Astrocyte (in vitro differentiated cells and primary cell): ENCODE measurements around the gene SLC6A7. TPM values are rescaled to one million over a fixed set of nuclear protein-coding genes. Genes with fewer than 3 reads are reported as not detected.
A peak's percentile ranks its signal among the peaks of the same experiment; 100 is the strongest.

Source experiments
- DNase-seq: peaks from one replicate; pipeline ENCODE4 v3.0.0-alpha.2; 2010; ENCODE audit warnings: low read depth
- FAIRE-seq: peaks from 2 replicates; lab custom pipeline; 2011; peaks lifted over from hg19 to GRCh38; lab: Jason Lieb, UNC
- H2AFZ ChIP-seq: 2 replicates; pipeline ENCODE4 v1.6.0; 2012; ENCODE audit warnings: low read depth, low read length, inconsistent platforms
- H3K27ac ChIP-seq: 2 replicates; pipeline ENCODE4 v1.5.1; 2011; ENCODE audit warnings: low read depth, low read length, inconsistent platforms
- H3K27me3 ChIP-seq: 2 replicates; pipeline ENCODE4 v1.6.0; 2011; ENCODE audit warnings: low read length, inconsistent platforms; ENCODE audit not compliant: insufficient read depth
- H3K36me3 ChIP-seq: 2 replicates; pipeline ENCODE4 v1.5.1; 2011; ENCODE audit warnings: low read length, inconsistent platforms; ENCODE audit not compliant: insufficient read depth
- H3K4me1 ChIP-seq: 2 replicates; pipeline ENCODE4 v1.5.1; 2011; ENCODE audit warnings: low read length, inconsistent platforms; ENCODE audit not compliant: insufficient read depth
- H3K4me2 ChIP-seq: 2 replicates; pipeline ENCODE4 v1.6.0; 2012; ENCODE audit warnings: low read length, inconsistent platforms
- H3K4me3 ChIP-seq: 2 replicates; pipeline ENCODE4 v1.5.1; 2011; ENCODE audit warnings: low read depth, mild to moderate bottlenecking, low read length, inconsistent platforms; ENCODE audit not compliant: insufficient read depth
- H3K79me2 ChIP-seq: 2 replicates; pipeline ENCODE4 v1.6.0; 2012; ENCODE audit warnings: mild to moderate bottlenecking, low read length, inconsistent platforms; ENCODE audit not compliant: insufficient read depth
- H3K9ac ChIP-seq: 2 replicates; pipeline ENCODE4 v1.6.0; 2012; ENCODE audit warnings: mild to moderate bottlenecking, low read length, inconsistent platforms
- H3K9me3 ChIP-seq: 2 replicates; pipeline ENCODE4 v1.5.1; 2012; ENCODE audit warnings: low read depth, mild to moderate bottlenecking, low read length, inconsistent platforms; ENCODE audit not compliant: insufficient read depth
- H4K20me1 ChIP-seq: 2 replicates; pipeline ENCODE4 v1.6.0; 2012; ENCODE audit warnings: low read length, inconsistent platforms; ENCODE audit not compliant: insufficient read depth
- H3K27ac Mint-ChIP-seq: one replicate; pipeline ENCODE4 v1.8.0; 2021; ENCODE audit warnings: mild to moderate bottlenecking, mixed read lengths; ENCODE audit not compliant: unreplicated experiment
- H3K27me3 Mint-ChIP-seq: one replicate; pipeline ENCODE4 v1.8.0; 2021; ENCODE audit warnings: low read depth, mixed read lengths; ENCODE audit not compliant: unreplicated experiment
- H3K36me3 Mint-ChIP-seq: one replicate; pipeline ENCODE4 v1.8.0; 2021; ENCODE audit warnings: low read depth, mixed read lengths; ENCODE audit not compliant: unreplicated experiment
- H3K4me1 Mint-ChIP-seq: one replicate; pipeline ENCODE4 v1.8.0; 2021; ENCODE audit warnings: low read depth, mixed read lengths; ENCODE audit not compliant: unreplicated experiment
- H3K4me3 Mint-ChIP-seq: one replicate; pipeline ENCODE4 v1.8.0; 2021; ENCODE audit warnings: mild to moderate bottlenecking, moderate library complexity, mixed read lengths; ENCODE audit not compliant: unreplicated experiment
- H3K9me3 Mint-ChIP-seq: one replicate; pipeline ENCODE4 v1.8.0; 2021; ENCODE audit warnings: mild to moderate bottlenecking, mixed read lengths; ENCODE audit not compliant: unreplicated experiment
- CTCF ChIP-seq: IDR thresholded peaks from 2 replicates; pipeline ENCODE4 v1.5.1; 2011; ENCODE audit warnings: low read depth, mild to moderate bottlenecking, inconsistent platforms, low read length, moderate library complexity; ENCODE audit not compliant: insufficient read depth
- EZH2 ChIP-seq: IDR thresholded peaks from 2 replicates; pipeline ENCODE4 v1.6.1; 2012; ENCODE audit warnings: mild to moderate bottlenecking, low read length, inconsistent platforms; ENCODE audit not compliant: insufficient read depth
- total RNA-seq: library from RNA; stranded (reverse); gene quantifications from 2 replicates; pipeline ENCODE4 v1.2.1, GENCODE V29; 2021

SLC6A7 gene
- total RNA-seq, 1 donor from 2014 or later: not detected

- H3K4me1 ChIP-seq: peaks cover 16% of the 10 kb centered on the region
- no peak overlapping the region for H3K4me3 ChIP-seq
- H3K36me3 Mint-ChIP-seq: no peaks in the 10 kb centered on the region
- no peak overlapping the region for H3K4me2 ChIP-seq
- H3K4me3 Mint-ChIP-seq: no peak overlapping the region
- H3K27me3 ChIP-seq: peaks cover 2% of the 10 kb centered on the region
- H2AFZ ChIP-seq: no peak overlapping the region
- H3K27ac Mint-ChIP-seq: no peak overlapping the region
- DNase-seq (no peak), FAIRE-seq (no peak)
- no peaks in the 10 kb centered on the region for H3K36me3 ChIP-seq
- H3K4me1 Mint-ChIP-seq: peaks cover 15% of the 10 kb centered on the region
- H3K27me3 Mint-ChIP-seq: peaks cover 19% of the 10 kb centered on the region
- no peaks in the 10 kb centered on the region for H3K79me2 ChIP-seq
- no peak overlapping the region for H3K9ac ChIP-seq
- H3K27ac ChIP-seq: no peak overlapping the region
- TF ChIP-seq CTCF: no peak
- no peak for TF ChIP-seq EZH2
- no peaks in the 10 kb centered on the region for H4K20me1 ChIP-seq
- H3K9me3 ChIP-seq: no peaks in the 10 kb centered on the region
- H3K9me3 Mint-ChIP-seq: peaks cover 1% of the 10 kb centered on the region
Observed at GRCh38 chr5:150206779-150207115, 16.9 kb downstream of the SLC6A7 start.

GRCh38 chr5:150208187-150209098 lies 18.6 kb downstream of the SLC6A7 start:
- Histone ChIP-seq H4K20me1 (no peaks in the 10 kb centered on the region), H3K27me3 (no peaks in the 10 kb centered on the region), H3K9me3 (no peaks in the 10 kb centered on the region), H3K4me1 (peaks cover 21% of the 10 kb centered on the region), H3K79me2 (no peaks in the 10 kb centered on the region), H3K4me2 (peak overlapping the region; percentile 70), H3K36me3 (no peaks in the 10 kb centered on the region), H2AFZ (peak overlapping the region; percentile 50), H3K9ac (peak overlapping the region; percentile 66), H3K27ac (peak overlapping the region; percentile 74), H3K4me3 (no peak overlapping the region)
- Mint-ChIP-seq H3K9me3 (peaks cover 1% of the 10 kb centered on the region), H3K4me3 (no peak overlapping the region), H3K27ac (peak overlapping the region; percentile 18), H3K36me3 (no peaks in the 10 kb centered on the region), H3K27me3 (peaks cover 17% of the 10 kb centered on the region), H3K4me1 (peaks cover 15% of the 10 kb centered on the region)
- DNase-seq: peak; percentile 71
- TF ChIP-seq EZH2 (no peak), CTCF (no peak)
- no peak for FAIRE-seq
